M059J (cell line): ENCODE data around the gene ATG7. TPM values are rescaled to one million over a fixed set of nuclear protein-coding genes. Genes with fewer than 3 reads are reported as not detected.
"Not testable (repeated sequence)": the region's sequence is repeated elsewhere in the genome, so short reads cannot be mapped to it uniquely, and the experiment has no call there.

Experiments
- DNase-seq: peaks from one replicate; pipeline ENCODE4 v3.0.0-alpha.2; 2012; ENCODE audit warnings: low read depth
- total RNA-seq: library from RNA; depleted of rRNA; stranded (reverse); fragments of >200 nt; shearing (Covaris generic); gene quantifications from 2 replicates; pipeline ENCODE4 v1.2.3, GENCODE V29; 2014

Gene ATG7
- total RNA-seq, 1 experiment from 2014 or later: 68.7 TPM

- DNase-seq: peak; percentile 28
Measured at GRCh38 chr3:11434017-11434526, 161.9 kb downstream of the ATG7 start.

- no peak for DNase-seq
Measured at GRCh38 chr3:11434563-11435096, 162.4 kb downstream of the ATG7 start.

- no peak for DNase-seq
Measured at GRCh38 chr3:11435440-11436165, 163.4 kb downstream of the ATG7 start.

GRCh38 chr3:11436775-11437174 is 164.6 kb downstream of the ATG7 start:
- no peak for DNase-seq

GRCh38 chr3:11437506-11437905 is 165.3 kb downstream of the ATG7 start:
- DNase-seq: no peak

GRCh38 chr3:11438646-11439045 is 166.4 kb downstream of the ATG7 start:
- DNase-seq: no peak

GRCh38 chr3:11441346-11441745 is 169.1 kb downstream of the ATG7 start:
- DNase-seq: not testable (repeated sequence)

GRCh38 chr3:11444404-11444803 is 172.2 kb downstream of the ATG7 start:
- no peak for DNase-seq

- not testable (repeated sequence) for DNase-seq
Measured at GRCh38 chr3:11445193-11445592, 173.0 kb downstream of the ATG7 start.

GRCh38 chr3:11445883-11446282 is 173.7 kb downstream of the ATG7 start:
- DNase-seq: no peak

- no peak for DNase-seq
Measured at GRCh38 chr3:11447584-11448200, 175.5 kb downstream of the ATG7 start.

- DNase-seq: no peak
Measured at GRCh38 chr3:11450015-11450414, 177.8 kb downstream of the ATG7 start.

GRCh38 chr3:11452312-11452711 is 180.1 kb downstream of the ATG7 start:
- no peak for DNase-seq

- DNase-seq: peak; percentile 52
Measured at GRCh38 chr3:11452885-11453847, 181.0 kb downstream of the ATG7 start.

- DNase-seq: no peak
Measured at GRCh38 chr3:11455956-11456355, 183.8 kb downstream of the ATG7 start.

- DNase-seq: no peak
Measured at GRCh38 chr3:11457135-11457534, 184.9 kb downstream of the ATG7 start.

GRCh38 chr3:11459186-11459824 is 187.1 kb downstream of the ATG7 start:
- no peak for DNase-seq

GRCh38 chr3:11461226-11461625 is 189.0 kb downstream of the ATG7 start:
- DNase-seq: no peak

GRCh38 chr3:11462673-11463072 is 190.5 kb downstream of the ATG7 start:
- not testable (repeated sequence) for DNase-seq

- no peak for DNase-seq
Measured at GRCh38 chr3:11463591-11463990, 191.4 kb downstream of the ATG7 start.

GRCh38 chr3:11464356-11464755 is 192.2 kb downstream of the ATG7 start:
- no peak for DNase-seq
